Stimulated activated CD4-positive, alpha-beta T cell treated with anti-CD3 and anti-CD28 coated beads, Interleukin-2, amount 100 ng/mL, for 24 hours (primary cell): ENCODE measurements around the gene TLR9.
A peak's percentile ranks its signal among the peaks of the same experiment; 100 is the strongest.

Source experiments
- DNase-seq, 2 donors: peaks; one replicate each; pipeline ENCODE4 v3.0.0-alpha.2; 2020

Gene TLR9

GRCh38 chr3:52232279-52233107 lies 7.0 kb upstream of the TLR9 start:
- DNase-seq: no peak

DNA sequence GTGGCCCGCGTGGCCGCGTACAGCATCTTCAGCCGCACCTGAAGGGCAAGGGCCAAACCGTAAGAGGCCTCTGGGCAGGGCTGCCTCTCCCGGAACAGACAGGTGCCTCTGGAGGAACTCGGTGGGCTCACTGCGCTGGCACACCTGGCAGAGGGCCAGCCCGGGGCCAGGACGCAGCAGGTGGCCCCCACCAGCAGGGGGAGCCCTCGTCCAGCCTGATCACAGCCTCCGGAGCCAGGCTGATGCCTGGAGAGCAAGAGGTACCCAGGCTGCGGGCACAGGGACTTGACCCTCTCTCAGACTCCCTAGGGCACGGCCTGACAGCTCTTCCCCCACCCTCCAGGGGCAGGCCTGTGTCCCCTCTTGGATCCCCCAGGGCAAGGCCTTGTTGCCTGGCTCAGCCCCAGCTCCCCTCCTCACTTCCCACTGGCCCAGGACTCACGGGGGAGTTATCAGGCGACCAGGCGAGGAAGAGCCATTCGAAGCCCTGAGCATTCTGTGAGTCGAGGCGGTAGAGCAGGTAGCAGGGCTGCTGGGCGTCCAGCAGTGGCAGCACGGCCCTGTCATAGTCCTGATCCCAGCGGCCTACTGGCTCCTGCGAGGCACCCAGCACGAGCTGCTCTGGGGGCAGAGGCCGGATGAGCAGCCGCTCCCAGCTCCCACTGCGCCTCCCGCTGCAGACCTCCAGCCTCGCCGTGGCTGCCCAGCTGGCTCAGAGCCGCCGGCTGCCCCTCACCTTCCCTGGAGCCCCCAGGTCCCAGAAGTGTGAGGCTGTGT lies 6.2 kb upstream of the TLR9 start:
- DNase-seq: peak; percentile 95 to 96

DNA sequence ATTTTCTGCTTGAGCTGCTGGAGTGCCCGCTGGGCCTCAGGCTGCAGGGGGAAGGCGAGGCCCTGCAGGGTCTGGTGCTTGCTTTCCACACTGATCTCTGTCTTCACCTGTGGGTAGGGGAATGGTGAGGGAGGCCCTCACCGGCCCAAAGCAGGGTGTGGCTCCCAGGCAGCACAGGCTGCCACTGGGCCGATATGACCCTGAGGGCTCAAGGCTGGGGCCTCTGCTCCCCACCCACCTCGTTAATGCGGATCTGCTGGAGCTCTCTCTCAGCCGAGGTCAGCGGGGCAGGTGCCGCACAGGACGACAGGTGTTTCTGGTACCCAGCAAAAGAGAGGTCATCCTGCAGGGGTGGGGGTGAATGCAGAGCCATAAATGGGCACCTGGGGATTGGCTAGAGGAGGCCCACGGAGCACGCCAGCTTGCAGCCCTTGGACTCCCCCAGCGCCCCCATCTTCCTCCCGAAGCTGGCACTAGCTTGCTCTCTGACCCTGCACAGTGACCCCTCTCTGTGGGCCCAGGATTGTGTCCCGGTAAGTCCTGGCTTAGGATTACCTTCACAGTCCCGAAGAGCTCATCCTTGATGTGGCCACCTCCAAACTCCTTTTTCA lies 5.5 kb upstream of the TLR9 start:
- DNase-seq: no peak

- DNase-seq: no peak
These were observed 5.0 kb upstream of the TLR9 start for GRCh38 chr3:52230461-52230860.

DNA sequence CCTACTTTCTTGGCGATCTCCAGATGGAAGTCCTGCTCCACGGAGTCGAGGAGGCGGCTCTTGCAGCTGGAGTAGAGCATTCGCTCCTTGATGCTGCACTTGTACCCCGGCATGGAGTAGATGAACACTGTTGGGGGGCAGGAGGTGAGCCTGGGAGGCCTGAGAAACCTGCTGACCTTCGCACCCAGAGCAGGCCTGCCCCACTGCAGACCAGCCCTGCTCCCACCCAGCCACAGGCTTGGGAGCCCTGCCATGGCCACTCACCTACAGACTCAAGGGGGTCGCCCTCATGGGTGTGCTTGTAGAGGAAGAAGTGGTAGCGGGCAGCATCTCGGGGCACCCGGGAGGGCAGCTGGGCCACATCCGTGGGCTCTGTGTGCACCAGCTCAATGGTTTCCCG lies 4.2 kb upstream of the TLR9 start:
- DNase-seq: no peak

- DNase-seq: no peak
These were observed 3.4 kb upstream of the TLR9 start for GRCh38 chr3:52228751-52229291.

DNA sequence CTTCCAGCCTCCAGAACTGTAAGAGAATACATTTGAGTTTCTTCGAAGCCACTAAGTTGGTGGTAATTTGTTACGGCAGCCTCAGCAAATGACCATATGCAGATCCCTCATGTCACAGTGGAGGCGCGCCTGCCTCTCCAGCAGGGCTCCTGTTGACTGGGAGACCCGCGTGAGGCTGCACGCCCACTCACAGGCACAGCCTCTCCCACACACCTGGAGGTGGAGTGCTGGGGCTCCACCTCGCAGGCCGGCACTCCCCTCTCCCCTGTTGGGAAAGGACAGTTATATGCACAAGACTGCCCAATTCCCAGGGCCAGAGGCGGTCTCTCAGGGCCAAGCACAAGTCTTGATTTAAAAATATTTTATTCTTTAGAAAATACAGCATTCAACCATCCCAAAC lies 2.8 kb upstream of the TLR9 start:
- DNase-seq: no peak

DNA sequence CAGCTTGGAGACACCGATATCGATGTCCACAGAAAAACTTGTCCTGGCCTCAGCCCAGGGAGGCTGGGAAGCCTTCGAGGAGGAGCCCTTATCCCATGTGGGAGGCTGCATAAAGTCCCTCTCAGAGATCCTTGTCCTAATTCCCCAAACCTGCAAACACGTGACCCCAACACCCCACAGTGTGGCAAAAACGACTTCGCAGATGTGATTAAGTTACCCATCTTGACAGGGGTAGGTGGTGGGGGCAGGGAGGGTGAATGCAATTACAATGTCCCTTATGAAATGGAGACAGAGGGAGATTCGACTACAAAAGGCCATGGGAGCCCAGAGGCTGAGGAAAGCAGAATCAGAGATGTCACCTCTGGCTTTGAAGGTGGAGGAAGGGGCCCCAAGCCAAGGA lies 2.3 kb upstream of the TLR9 start:
- no peak for DNase-seq

GRCh38 chr3:52227117-52227516 lies 1.7 kb upstream of the TLR9 start:
- DNase-seq: no peak

GRCh38 chr3:52226229-52226817 lies 878 bp upstream of the TLR9 start:
- DNase-seq: no peak

GRCh38 chr3:52223449-52224408 lies 1.7 kb downstream of the TLR9 start:
- DNase-seq: no peak

DNA sequence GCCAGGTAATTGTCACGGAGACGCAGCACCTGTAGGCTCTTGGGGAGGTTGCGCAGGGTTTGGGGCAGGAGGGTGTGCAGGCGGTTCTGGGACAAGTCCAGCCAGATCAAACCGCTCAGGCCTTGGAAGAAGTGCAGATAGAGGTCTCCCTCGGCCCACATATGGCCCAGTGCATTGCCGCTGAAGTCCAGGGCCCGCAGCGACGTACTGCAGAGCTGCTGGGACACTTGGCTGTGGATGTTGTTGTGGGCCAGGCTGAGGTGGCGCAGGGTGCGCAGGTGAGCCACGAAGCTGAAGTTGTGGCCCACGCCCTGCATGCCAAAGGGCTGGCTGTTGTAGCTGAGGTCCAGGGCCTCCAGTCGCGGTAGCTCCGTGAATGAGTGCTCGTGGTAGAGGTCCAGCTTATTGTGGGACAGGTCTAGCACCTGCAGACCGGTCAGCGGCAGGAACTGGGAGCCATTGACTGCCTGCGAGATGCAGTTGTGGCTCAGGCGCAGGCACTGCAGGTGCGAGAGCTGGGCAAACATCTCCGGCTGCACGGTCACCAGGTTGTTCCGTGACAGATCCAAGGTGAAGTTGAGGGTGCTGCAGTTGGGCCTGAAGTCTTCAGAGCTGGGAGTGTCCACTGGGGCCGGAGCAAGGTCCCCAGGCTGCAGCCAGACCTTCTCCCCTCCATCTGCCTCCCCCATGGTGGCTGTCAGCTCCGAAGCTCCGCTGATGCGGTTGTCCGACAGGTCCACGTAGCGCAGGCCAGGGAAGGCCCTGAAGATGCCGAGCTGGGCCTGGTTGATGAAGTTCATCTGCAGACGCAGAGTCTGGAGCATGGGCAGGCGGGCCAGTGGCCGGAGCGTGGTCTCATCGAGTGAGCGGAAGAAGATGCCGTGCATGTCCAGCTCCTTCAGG lies 2.9 kb downstream of the TLR9 start:
- DNase-seq: no peak

- DNase-seq: peak in 1 of 2 donors; percentile 51
These were observed 3.7 kb downstream of the TLR9 start for GRCh38 chr3:52221563-52222318.

- no peak for DNase-seq
These were observed 4.3 kb downstream of the TLR9 start for GRCh38 chr3:52221141-52221562.

DNA sequence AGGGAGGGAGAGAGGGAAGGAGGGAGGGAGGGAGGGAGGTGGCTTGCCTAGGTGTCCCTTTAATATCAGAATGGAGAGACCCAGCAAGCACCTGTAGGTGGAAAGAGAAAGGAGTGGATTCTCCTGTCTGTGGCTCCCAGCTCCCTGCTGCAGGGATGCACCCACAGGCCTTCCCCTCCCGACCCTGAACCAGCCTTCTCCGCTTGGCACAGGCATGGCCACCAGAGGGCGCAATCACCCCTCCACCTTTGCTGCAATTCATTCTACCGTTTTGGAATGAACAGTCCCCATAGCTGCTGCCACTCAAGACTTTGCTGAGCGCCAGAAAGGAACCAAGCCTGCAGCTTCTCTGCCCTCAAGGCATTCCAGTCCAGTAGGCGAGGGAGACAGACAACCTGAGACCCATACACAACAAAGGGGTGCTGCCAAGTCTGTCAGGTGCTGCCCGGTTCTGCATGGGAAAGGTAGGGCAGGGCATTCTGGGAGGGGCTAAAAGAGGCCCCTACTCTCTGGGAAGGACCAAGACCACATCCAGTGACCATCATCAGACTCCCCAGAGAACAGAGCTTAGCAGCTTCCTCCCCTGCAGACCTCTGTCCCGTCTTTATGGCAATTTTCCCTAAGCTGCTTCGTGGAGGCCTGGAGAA lies 4.9 kb downstream of the TLR9 start:
- DNase-seq: peak; percentile 93 to 95

- no peak for DNase-seq
These were observed 6.4 kb downstream of the TLR9 start for GRCh38 chr3:52218937-52219650.

GRCh38 chr3:52218454-52218853 lies 7.0 kb downstream of the TLR9 start:
- no peak for DNase-seq

- DNase-seq: no peak
These were observed 7.4 kb downstream of the TLR9 start for GRCh38 chr3:52218026-52218425.

- no peak for DNase-seq
These were observed 8.0 kb downstream of the TLR9 start for GRCh38 chr3:52217409-52217805.
